Endometrium (tissue), 2 donors: Measurements from ENCODE around the gene RPL12.
"Not testable (repeated sequence)": the region's sequence is repeated elsewhere in the genome, so short reads cannot be mapped to it uniquely, and the experiment has no call there.

ENCODE experiments used
- FAIRE-seq: peaks from 2 replicates; lab custom pipeline; 2012; peaks lifted over from hg19 to GRCh38; lab: Jason Lieb, UNC
- donor health status: control.
- donor health status: control.

The RPL12 gene

DNA sequence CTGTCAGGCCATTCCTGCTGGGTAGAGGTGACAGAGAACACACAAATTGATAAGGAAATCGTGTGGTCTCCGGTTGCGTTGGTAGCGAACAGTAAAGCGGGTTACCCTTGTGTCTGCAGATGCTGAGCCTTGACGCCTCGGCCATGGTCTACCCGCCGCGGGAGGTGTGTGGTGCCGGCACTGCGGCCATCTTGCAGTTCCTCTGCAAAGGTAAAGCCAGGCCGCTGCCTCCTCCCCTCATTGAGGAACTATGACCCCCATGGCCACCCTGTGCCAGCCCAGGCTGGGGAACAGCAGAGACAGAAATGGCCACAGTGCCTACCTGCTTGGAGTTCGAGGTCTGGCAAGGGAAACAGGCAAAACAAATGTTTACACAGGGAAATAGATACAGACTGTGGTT lies 16.4 kb upstream of the RPL12 start:
- FAIRE-seq, result no peak

DNA sequence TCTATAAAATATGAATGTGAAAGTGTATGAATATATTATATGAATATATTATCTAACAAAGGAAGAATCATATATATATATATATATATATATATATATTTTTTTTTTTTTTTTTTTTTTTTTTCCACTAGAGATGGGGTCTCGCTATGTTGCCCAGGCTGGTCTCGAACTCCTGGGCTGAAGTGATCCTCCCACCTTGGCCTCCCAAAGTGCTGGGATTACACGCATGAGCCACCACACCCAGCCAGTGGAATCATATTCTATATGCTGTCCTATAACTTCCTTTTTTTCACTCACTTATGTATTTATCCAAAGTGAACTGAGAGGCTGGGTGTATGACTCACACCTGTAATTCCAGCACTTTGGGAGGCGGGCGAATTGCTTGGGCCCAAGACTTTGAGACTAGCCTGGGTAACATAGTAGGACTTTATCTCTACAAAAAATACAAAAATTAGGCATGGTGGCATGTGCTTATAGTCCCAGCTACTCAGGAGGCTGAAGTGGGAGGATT lies 15.3 kb upstream of the RPL12 start:
- FAIRE-seq, result not testable (repeated sequence)

DNA sequence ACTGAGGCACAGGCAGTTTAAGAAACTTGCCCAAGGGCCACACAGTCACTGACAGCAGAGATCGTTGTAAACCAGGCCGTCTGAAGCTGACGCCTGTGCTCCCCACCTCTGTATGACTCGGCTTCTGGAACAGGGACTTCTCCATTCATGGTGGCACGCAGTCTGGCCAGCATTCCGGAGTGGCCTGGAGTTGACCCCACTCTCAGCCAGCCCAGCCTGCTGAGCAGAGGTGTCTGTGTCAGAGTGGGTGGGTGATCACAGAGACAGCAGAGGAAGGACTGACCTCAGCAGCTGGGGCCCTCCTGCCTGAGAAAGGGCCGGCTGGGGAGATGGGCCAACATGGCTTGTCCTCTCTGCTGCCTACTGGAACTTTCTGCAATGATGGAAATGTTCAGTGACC lies 12.7 kb upstream of the RPL12 start:
- no peak for FAIRE-seq

DNA sequence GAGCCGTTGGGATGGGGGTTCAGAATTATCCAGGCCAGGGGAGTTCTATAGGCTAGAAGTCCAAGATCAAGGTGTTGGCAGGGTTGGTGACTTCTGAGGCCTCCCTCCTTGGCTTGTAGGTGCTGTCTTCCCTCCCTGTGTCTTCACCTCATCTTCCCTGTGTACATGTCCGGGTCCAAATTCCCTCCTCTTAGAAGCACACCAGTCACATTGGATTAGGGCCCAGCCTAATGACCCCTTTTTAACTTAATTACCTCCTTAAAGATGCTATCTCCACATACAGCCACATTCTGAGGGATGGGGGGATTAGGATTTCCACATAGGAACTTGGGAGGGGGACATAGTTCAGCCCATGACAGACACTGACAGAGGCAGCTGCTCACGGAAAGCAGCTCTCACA lies 12.2 kb upstream of the RPL12 start:
- FAIRE-seq, result no peak

DNA sequence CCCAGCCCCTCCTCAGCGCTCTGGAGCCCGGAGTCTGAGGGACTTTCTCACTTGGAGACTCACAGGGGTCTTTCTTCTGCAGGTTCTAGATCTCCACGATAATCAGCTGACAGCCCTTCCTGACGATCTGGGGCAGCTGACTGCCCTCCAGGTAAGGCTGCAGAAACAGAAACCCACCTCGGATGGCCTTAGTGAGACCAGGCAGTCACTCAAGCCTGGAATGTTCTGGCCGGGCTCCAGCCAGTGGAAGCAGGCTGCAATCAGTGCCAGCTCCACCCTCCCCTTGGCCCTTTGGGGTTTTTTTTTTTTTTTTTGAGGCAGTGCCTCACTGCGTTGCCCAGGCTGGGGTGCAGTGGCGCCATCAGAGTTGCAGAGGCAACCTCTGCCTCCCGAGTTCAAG lies 7.7 kb upstream of the RPL12 start:
- no peak for FAIRE-seq

DNA sequence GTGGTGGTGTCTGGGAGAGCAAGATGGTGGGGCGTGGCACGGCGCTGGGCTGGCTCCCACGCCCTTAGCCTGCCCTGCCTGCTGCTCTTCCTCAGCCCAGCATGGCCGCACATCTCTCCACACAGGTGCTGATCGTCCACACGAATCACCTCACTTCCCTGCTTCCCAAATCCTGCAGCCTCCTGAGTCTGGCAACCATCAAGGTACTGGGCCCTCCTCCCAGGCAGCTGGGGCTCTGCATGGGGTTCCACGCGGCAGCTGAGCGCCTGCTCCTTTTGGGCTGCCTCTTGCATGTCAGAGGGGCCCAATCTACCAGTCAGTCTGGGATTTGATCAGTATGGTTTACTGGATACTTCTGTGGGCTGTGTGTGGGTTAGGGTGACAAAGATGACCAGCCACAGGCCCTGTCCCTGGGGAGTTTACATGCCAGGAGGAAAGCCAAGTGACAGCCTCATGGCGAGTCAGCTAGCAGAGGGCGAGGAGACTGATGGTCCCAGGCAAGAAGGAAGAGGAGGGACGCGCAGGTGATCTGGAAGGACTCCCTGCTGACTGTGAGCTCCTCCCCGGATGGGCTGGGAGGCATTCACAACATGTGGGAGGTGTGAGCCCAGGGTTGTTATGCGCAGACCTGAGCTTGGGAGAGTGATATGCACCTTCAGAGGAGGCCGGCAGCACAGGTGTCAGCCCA lies 6.1 kb upstream of the RPL12 start:
- FAIRE-seq, result no peak

DNA sequence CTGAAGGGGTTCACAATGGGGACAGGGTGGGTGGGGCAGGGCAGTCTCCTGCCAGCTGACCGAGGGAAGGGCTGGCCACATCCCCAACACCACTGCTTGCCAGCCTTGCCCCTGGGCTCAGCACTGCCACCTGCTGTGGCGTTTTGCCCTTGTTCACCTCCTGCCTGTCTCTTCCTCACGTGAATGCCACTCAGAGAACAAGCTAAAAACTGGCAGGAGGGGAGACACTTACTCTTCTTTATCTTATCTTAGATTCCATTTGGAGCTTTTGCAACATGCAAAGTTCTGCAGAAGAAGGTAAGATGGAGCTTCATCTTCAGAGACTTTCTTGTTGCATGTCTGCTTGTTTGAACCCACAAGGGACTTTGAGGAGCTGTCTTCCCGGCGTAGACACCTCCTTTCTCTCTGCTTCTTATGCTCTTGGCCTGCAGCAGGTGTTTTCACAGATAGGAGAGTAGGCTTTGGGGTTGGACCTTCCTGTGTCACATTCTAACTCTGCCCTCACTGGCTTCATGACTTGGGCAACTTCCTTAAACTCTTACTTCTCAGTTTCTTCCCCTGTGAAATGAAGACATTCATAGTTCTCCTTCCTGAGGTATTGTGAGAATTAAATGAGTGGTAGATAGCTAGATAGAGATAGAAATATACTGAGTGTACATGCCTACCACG lies 4.3 kb upstream of the RPL12 start:
- FAIRE-seq, result no peak

DNA sequence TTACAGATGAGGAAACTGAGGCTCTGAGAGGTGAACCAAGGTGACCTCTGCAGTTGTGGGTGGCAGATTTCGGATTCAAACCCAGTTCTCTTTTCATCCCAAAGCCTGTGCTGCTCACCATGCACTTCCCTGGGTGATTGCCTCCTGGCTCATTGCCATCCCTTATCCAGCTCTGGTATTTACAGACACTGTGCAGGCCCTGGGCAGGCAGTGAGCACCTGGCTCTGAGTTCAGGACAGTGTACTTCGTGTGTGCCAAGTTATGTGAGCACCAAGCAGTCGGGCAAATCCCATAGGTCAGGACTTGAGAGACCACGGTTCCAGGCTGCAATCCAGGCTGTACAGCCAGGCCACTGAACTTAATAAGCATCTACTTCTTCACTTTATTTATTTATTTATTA lies 1.5 kb upstream of the RPL12 start:
- FAIRE-seq, result no peak

DNA sequence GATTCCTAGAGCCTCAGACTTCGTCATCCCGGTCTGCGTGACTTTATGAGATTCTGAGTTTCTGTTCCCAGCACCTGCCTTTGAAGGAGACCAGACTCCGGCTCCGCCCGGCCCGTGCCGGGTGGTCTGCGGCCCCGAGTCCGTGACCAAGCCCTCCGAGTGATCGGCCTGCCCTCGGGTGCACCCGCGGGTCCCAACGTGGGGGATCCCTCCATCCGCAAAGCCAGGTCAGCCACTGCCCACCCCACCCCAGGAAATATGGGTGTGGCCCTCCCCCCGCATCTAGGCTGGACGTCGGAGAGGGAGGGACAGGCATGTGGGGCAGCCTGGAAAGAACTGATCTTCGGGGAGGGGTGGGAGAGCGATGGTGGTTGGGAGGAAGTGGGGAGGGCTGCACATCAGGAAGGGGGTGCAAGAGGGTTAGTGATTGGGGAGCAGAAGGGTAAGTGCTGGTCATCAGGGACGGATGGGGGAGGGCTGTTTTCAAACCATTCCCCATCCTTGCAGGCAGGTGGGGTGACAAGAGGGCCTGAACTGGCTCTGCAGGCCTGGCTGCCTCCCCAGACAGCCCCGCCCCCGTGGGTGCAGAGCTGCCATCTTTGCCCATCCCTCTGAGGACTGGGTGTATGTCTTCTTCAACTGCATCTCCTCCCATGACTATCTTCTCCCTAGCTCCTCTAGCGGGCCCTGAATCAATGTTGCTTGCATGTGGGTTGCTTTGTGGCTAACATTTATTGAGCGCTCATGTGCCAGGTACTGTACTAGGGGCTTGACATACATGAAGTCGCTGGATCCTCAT lies 851 bp upstream of the RPL12 start:
- FAIRE-seq, result no peak

DNA sequence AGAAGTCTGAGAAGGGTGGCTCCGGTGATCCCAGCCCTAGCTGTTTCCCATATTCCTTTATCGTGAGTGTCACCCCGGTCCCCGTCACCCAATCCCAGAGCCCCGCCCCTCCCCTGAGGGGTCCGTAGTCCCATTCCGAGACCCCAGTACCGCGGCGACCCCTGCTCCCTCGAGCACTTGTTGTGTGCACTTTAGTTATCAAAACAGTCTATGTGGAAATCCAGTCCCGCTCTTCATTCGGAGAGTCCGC lies 327 bp upstream of the RPL12 start:
- no peak for FAIRE-seq

DNA sequence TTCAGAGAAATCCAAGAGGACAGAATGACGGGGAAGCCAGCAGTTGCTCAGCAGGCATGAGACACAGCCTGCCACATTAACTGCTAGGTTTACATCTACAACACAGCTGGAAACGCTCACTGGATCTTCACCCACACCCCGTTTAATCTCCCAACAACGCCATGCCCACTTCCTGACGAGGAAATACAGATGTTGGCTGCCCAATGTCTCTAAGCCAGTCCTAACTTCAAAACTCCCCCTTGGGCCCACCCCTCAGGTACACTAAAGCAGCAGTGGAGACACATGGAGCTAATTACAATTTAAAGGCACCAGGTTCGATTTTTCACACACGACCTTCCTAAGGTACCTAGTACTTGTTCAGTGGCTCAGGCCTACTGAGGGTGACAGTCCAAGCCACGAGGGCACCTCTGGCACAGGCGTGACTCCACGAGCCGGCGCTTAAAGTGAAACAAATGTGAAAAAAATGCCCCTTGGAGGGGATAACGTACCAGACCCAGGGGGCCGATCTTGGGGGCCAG lies 904 bp downstream of the RPL12 start:
- no peak for FAIRE-seq

DNA sequence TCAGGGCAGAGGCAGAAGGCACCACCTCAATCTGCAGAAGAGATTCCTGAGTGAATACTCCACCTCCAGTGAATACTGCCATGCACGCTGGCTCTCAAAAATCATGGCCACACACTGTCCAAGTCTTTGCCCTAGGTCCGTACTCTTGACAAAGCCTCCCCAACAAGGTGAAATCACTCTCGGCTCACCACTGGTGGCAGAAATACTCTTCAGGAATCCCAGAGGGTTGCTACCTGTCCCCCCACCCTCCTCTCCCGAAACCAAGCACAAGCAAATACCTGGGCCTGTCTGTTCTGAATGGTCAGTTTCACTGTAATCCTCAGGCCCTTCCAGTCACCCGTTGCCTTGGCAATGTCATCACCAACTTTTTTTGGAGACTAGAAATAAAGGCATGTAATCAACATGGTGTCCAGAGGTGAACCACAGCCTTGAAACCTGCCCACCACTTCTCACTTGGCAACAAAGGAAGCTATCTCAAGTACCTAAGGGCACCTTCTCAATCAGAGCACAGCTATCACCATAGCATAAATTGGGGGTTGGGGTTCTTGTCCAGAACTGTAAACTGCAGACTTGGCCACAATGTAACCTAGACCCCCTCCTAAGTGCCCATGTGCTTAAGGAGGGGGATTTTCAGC lies 1.8 kb downstream of the RPL12 start:
- no peak for FAIRE-seq

DNA sequence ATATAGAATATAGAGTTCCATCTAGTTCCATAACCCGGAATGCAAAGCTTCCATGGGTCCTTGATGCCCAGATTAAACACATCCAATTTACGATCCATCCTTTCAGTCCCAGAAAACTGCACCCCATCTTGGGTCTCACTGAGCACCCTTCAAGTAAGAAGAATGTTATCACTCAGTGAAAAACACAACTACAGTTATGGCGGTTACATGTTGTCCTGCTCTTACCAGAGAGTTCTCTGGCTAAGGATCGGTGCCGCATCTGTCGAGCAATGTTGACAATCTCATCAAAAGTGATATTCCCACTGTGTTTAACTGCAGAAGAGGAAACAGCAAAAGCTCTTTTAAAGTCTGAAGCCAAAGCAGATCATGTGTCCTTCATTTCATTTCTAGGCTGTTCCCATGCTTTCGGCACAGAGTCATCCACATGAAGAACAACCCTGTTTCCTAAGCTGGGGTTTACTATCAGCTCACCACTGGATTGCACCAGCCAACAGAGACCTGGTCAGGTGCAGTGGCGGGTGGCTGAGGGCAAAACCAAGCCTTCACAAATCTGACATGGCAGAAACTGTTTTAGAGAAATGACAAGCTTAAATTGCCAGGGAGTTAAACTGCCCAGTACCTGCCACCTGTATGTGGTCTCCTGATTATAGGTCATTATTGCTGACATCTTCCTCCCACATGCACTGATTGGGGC lies 2.9 kb downstream of the RPL12 start:
- FAIRE-seq, result no peak

DNA sequence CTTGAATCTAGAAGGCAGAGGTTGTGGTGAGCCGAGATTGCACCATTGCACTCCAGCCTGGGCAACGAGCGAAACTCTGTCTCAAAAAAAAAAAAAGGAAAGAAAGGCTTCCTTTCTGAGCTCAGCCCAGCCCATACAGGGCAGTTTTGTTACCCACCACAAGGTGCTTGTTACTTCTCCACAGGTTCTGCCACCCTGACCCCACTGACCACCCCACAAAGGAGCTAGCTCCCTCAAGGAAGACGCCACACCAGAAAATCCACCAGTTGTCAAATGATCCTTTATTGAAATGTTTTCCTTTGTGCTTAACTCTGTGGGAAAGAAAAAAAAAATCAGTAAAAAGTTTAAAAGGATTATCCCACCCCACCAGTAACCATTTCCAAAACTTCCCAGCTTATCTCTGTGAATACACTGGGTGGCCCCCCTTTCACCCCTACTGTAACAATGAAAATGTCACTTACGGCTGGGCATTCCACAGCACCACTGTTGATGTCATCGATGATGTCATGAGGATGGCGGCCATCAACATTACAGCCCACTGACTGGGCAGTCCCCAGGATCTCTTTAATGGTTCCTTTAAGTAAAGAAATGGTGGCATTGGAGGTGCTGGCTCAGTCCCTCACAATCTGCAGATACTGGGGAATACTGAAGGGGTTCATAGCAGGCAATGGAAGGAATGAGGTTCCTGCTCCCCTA lies 3.6 kb downstream of the RPL12 start:
- FAIRE-seq, result no peak

DNA sequence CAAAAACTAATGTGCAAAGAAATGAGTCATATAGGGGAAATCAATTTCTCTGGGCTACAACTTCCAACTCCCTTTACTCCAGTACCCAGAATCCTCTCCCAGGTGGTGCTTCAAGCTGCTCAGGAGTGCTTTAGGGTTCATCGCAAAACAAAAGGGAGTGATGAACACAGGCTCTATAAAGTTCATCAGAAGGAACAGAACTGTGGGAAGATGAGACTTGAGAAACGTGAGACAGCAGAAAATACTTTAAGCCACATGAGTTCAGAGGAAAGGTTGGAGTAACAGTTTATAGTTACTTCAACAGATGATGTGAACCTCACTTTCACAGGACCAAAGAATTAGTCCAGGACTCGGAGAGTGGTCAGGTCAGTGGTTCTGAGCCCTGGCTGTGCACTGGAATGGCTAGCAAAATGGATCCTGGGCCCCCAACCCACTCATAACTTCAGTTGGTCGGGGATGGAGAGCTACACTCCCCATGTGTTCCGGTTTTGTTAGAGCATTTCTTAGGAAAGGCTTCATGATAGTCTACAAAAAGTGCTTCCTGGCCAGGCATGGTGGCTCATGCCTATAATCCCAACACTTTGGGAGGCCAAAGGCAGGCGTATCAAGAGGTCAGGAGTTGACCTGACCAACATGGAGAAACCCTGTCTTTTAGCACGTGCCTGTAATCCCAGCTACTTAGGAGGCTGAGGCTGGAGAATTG lies 4.3 kb downstream of the RPL12 start:
- FAIRE-seq, result no peak

DNA sequence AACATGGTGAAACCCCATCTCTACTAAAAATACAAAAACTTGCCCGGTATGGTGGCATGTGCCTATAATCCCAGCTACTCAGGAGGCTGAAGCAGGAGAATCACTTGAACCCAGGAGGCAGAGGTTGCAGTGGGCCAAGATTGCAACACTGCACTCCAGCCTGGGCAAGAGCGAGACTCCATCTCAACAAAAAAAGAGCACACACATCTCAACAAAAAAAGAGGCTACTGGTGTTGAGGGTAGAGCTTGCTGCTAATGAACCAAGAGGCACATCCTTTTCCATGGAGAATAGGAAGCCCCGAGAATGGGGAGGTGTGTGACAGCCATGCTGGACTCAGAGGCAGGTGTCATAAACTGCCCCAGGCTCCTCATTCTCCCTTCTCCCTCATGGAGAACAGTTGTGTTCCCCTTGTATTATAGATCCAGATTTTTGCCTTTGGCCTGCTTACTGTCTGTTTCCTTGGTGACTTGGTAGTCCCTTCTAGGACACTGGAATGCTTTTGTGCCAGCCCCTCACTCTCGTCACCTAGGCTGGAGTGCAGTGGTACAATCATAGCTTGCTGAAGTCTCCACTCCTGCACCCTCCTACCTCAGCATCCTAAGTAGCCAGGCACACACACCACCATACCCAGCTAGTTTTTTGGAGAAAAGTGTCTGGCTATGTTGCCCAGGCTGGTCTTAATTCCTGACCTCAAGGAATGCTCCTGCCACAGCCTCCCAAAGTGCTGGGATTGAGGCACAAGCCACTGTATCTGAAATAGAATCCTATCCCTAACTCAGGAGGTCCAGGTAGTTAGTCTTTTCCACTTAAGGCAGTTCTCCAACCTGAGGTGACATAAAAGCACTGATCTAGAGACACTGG lies 5.1 kb downstream of the RPL12 start:
- no peak for FAIRE-seq

DNA sequence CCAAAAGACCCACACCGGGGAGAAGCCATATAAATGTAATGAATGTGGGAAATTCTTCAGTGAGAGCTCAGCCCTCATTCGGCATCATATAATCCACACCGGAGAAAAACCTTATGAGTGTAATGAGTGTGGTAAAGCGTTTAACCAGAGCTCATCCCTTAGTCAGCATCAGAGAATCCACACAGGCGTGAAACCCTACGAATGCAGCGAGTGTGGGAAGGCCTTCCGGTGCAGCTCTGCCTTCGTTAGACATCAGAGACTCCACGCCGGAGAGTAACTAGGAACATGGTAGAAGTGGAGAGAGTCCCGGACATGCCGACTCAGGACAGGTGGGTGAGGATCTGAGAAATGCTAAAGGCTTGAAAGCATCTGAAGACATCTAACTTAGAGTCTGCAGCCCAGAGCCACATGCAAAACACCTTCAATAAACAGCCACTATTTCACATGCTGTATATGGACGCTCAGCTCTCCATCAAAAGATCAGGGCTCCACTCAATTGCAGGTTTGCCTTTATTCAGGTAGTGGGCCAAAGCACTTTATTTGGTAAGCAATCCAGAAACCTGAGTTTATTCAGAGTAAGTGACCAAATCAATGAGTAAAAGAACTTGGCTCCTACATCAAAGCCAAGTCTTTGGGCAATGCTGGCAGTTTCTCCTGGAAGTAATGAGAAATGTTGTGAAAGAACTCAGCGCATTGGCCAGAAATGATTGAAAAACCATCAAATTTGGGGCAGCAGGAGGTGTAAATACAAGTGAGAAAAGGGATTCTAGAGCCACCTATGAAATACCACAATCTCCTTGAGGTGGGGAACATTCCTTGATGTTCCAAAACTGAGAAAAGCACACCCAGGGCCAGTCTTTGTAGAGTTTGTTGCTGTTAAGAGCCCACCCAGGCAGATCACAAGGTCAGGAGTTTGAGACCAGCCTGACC lies 6.0 kb downstream of the RPL12 start:
- FAIRE-seq, result no peak

DNA sequence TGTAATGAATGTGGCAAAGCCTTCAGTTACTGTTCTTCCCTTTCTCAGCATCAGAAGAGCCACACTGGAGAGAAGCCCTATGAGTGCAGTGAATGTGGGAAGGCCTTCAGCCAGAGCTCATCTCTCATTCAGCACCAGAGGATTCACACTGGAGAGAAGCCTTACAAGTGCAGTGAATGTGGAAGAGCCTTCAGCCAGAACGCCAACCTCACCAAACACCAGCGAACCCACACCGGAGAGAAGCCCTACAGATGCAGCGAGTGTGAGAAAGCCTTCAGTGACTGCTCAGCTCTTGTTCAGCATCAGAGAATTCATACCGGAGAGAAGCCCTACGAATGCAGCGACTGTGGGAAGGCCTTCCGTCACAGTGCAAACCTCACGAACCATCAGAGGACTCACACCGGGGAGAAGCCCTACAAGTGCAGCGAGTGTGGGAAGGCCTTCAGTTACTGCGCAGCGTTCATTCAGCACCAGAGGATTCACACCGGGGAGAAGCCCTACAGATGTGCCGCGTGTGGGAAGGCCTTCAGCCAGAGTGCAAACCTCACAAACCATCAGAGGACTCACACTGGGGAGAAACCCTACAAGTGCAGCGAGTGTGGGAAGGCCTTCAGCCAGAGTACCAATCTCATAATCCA lies 6.8 kb downstream of the RPL12 start:
- FAIRE-seq, result no peak
